Measurements from ENCODE around the gene VIM. TPM values are rescaled to one million over a fixed set of nuclear protein-coding genes. Genes with fewer than 3 reads are reported as not detected.

The VIM gene
- polyA plus RNA-seq, 1 donor (not counting 4 experiments of a cell fraction or from before 2014, with no cell fraction given), result 495 TPM

GRCh38 chr10:17244700-17245365 is 16.8 kb downstream of the VIM start:
- no peak overlapping the region for H3K4me3 ChIP-seq (ENCODE audit: control insufficient read depth in 2 of 3, extremely low read depth in 1 of 3, insufficient read depth in 2 of 3, low read depth in 1 of 3, low read length in 3 of 3)
- H3K27ac ChIP-seq (ENCODE audit: control insufficient read depth, insufficient read depth, low read length), result no peak overlapping the region
- H3K36me3 ChIP-seq (ENCODE audit: control insufficient read depth in 2 of 2, extremely low read depth in 1 of 2, insufficient read depth in 2 of 2, low read length in 2 of 2), result no peaks in the 10 kb centered on the region
- no peaks in the 10 kb centered on the region for H3K79me2 ChIP-seq (ENCODE audit: control insufficient read depth, insufficient read depth, low read length)
- no peaks in the 10 kb centered on the region for H4K20me1 ChIP-seq (ENCODE audit: control insufficient read depth, extremely low read depth, insufficient read depth, low read length)
- no peak overlapping the region for H3K9ac ChIP-seq (ENCODE audit: control insufficient read depth, extremely low read depth, insufficient read depth, low read length)
- dilution Hi-C loops (cut with MboI; ENCODE audit: extremely low pct_ligation_motif_present, low sequenced_read_pairs), result no loop called here
- peaks cover 4% of the 10 kb centered on the region for H3K9me3 ChIP-seq (ENCODE audit: control insufficient read depth, low read depth, low read length)
- no peaks in the 10 kb centered on the region for H3K9me1 ChIP-seq (ENCODE audit: control insufficient read depth, extremely low read depth, insufficient read depth, low read length)
- no peak overlapping the region for H2AFZ ChIP-seq (ENCODE audit: control insufficient read depth, low read length)
- FAIRE-seq (no peak), DNase-seq (ENCODE audit: low read depth, low spot score) (no peak)
- peaks cover 9% of the 10 kb centered on the region for H3K4me1 ChIP-seq (ENCODE audit: control insufficient read depth, extremely low read depth, insufficient read depth, low read length)
- no peak overlapping the region for H3K4me2 ChIP-seq (ENCODE audit: control insufficient read depth, extremely low read depth, insufficient read depth, low read depth, low read length)
- TF ChIP-seq CTCF (optimal IDR thresholded peaks at IDR 0.05 in 1 of 3, IDR thresholded peaks at IDR 0.05 in 1 of 3, conservative IDR thresholded peaks at IDR 0.05 in 1 of 3; ENCODE audit: extremely low read depth in 1 of 3, insufficient read depth in 2 of 3, low read length in 3 of 3) (no peak), EZH2 (IDR thresholded peaks at IDR 0.05; ENCODE audit: low read length) (no peak)
- no peaks in the 10 kb centered on the region for H3K27me3 ChIP-seq (ENCODE audit: control insufficient read depth, extremely low read depth, insufficient read depth, low read length)

- Histone ChIP-seq H3K27me3 (ENCODE audit: control insufficient read depth, extremely low read depth, insufficient read depth, low read length) (no peaks in the 10 kb centered on the region), H3K27ac (ENCODE audit: control insufficient read depth, insufficient read depth, low read length) (no peak overlapping the region), H3K79me2 (ENCODE audit: control insufficient read depth, insufficient read depth, low read length) (no peaks in the 10 kb centered on the region), H3K36me3 (ENCODE audit: control insufficient read depth in 2 of 2, extremely low read depth in 1 of 2, insufficient read depth in 2 of 2, low read length in 2 of 2) (no peaks in the 10 kb centered on the region), H3K4me1 (ENCODE audit: control insufficient read depth, extremely low read depth, insufficient read depth, low read length) (peaks cover 9% of the 10 kb centered on the region), H4K20me1 (ENCODE audit: control insufficient read depth, extremely low read depth, insufficient read depth, low read length) (no peaks in the 10 kb centered on the region), H2AFZ (ENCODE audit: control insufficient read depth, low read length) (peak overlapping the region; percentile 34), H3K9me3 (ENCODE audit: control insufficient read depth, low read depth, low read length) (peaks cover 4% of the 10 kb centered on the region), H3K9me1 (ENCODE audit: control insufficient read depth, extremely low read depth, insufficient read depth, low read length) (no peaks in the 10 kb centered on the region), H3K9ac (ENCODE audit: control insufficient read depth, extremely low read depth, insufficient read depth, low read length) (no peak overlapping the region), H3K4me3 (ENCODE audit: control insufficient read depth in 2 of 3, extremely low read depth in 1 of 3, insufficient read depth in 2 of 3, low read depth in 1 of 3, low read length in 3 of 3) (no peak overlapping the region), H3K4me2 (ENCODE audit: control insufficient read depth, extremely low read depth, insufficient read depth, low read depth, low read length) (no peak overlapping the region)
- DNase-seq (ENCODE audit: low read depth, low spot score), result no peak
- FAIRE-seq, result peak; percentile 26
- dilution Hi-C loops (cut with MboI; ENCODE audit: extremely low pct_ligation_motif_present, low sequenced_read_pairs), result no loop called here
- TF ChIP-seq EZH2 (IDR thresholded peaks at IDR 0.05; ENCODE audit: low read length) (no peak), CTCF (optimal IDR thresholded peaks at IDR 0.05 in 1 of 3, IDR thresholded peaks at IDR 0.05 in 1 of 3, conservative IDR thresholded peaks at IDR 0.05 in 1 of 3; ENCODE audit: extremely low read depth in 1 of 3, insufficient read depth in 2 of 3, low read length in 3 of 3) (no peak)
Measured at GRCh38 chr10:17247210-17247609, 19.2 kb downstream of the VIM start.

All from keratinocyte (primary cell).